GM15510 (cell line): ENCODE measurements around the gene GPR132.
A peak's percentile ranks its signal among the peaks of the same experiment; 100 is the strongest.

Experiments used
- POLR2A ChIP-seq: IDR thresholded peaks from 3 replicates; pipeline ENCODE4 v1.6.1; 2011; ENCODE audit warnings: borderline replicate concordance; ENCODE audit not compliant: insufficient read length; ENCODE audit errors: extremely low read depth

Gene GPR132

DNA sequence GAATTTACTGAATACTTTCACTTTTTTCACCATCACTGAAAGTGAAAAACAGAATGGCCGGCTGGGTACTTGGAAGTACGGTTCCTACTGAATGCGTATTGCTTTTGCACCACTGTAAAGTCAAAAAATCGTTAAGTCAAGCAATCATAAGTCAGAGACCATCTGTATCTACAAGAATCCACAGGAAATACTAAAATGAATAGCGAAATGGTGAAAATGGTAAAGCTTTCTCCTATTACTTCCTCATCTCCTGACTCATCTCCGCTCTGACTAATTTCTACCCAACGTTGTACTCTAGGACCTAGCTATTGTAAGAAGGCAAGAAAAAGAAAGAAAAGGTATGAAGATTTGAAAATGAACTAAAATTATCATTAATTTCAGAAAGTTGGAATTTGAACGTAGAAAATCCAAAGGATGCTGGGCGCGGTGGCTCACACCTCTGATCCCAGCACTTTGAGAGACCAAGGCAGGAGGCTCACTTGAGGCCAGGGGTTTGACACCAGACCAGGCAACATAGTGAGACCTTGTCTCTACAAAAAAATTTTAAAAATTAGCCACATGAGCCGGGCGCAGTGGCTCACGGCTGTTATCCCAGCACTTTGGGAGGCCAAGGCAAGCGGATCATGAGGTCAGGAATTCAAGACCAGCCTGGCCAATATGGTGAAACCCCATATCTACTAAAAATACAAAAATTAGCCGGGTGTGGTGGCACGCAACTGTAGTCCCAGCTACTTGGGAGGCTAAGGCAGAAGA lies 39.0 kb downstream of the GPR132 start:
- no peak for TF ChIP-seq POLR2A

DNA sequence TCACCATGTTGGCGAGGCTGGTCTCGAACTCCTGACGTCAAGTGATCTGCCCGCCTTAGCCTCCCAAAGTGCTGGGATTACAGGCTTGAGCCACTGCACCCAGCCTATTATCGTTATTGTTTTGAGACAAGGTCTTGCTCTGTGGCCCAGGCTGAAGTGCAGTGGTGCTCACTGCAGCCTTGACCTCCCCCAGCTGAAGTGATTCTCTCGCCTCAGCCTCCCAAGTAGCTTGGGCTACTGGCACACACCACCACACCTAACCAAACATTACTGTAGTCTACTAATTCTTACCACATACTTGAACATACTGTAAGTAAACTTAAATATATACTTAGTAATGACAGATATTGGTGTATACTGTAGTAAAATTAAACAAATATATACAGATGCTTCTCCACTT lies 39.8 kb downstream of the GPR132 start:
- TF ChIP-seq POLR2A, result no peak

DNA sequence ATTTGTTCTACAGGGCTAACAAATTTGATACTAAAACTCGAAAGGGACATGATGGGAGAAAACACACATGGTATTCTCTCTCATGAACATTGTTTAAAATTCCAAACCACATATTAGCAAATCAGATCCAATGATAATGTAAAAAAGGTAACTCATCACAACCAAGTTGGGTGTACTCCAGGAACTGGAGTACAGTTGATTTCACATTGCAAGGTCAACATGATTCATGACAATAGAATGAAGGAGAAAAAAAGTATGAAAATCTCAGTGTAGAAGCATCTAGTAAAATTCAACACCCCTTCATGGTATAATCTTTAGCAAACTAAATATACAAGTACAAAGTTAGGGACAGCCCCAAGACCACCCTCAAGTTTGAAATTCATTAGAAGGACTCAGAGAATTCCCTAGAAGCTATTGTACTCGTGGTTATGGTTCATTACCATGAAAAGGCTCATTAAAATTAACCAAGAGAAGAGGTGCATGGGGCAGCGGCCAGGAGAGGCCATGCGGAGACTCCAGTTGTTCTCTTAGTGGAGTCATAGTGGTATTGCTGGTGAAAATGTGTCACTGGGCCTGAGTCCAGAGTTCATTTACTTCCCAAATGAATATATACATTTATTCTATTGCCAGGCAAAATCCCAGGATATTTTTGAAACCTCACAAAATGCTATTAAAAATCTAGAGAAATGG lies 41.3 kb downstream of the GPR132 start:
- TF ChIP-seq POLR2A, result no peak

DNA sequence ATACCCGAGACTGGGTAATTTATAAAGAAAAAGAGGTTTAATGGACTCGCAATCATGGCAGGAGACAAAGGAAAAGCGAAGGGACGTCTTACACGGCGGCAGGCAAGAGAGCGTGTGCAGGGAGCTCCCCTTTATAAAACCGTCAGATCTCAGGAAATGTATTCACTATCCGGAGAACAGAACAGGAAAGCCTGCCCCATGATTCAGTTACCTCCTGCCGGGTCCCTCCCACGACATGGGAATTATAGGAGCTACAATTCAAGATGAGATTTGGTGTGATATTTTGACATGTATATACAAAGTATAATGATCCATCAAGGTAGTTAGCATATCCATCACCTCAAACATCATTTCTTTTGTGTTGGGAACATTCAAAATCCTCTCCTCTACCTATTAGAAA lies 42.1 kb downstream of the GPR132 start:
- no peak for TF ChIP-seq POLR2A

DNA sequence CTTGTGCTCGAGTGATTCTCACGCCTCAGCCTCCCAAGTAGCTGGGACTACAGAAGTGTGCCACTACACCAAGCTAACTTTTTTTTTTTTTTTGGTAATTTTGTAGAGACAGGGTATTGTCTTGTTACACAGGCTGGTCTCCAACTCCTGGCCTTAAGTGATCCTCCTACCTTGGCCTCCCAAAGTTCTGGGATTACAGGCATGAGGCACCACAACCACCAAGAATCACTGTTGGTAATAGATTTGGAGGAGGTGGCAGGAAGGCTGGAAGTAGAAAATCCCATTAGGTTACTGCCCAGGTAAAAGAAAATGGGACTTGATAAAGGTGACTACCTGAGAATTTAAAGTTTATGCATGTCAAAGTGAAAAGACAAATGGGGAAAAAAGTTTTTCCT lies 43.0 kb downstream of the GPR132 start:
- TF ChIP-seq POLR2A, result no peak

DNA sequence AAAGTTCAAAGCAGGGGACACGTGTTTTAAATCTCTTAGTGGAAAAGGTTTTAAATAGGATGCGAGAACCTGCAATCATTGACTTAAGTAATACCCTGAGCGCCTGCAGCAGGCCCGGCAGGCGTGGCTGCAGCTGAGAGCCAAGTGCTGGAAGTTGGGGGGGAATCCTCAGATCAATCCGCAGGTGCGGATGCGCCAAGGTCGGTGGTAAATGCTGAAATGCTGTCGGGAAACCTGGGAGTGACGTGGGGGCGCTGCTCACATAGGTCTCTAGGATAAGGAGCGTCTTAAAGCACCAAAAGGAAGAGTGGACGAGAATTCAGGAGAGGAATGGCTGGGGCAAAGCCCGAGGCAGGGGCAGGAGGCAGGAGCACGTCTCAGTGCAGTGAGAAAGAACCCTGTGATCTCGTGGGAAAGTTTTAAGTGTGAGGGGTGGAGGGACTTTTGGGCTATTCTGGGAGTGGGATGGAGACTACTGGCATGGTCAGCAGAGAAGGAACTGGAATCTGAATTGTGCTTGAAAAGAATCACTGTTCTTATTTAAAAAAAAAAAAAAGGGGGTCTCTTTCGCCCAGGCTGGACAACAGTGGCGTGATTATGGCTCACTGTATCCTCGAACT lies 43.5 kb downstream of the GPR132 start:
- TF ChIP-seq POLR2A, result no peak

DNA sequence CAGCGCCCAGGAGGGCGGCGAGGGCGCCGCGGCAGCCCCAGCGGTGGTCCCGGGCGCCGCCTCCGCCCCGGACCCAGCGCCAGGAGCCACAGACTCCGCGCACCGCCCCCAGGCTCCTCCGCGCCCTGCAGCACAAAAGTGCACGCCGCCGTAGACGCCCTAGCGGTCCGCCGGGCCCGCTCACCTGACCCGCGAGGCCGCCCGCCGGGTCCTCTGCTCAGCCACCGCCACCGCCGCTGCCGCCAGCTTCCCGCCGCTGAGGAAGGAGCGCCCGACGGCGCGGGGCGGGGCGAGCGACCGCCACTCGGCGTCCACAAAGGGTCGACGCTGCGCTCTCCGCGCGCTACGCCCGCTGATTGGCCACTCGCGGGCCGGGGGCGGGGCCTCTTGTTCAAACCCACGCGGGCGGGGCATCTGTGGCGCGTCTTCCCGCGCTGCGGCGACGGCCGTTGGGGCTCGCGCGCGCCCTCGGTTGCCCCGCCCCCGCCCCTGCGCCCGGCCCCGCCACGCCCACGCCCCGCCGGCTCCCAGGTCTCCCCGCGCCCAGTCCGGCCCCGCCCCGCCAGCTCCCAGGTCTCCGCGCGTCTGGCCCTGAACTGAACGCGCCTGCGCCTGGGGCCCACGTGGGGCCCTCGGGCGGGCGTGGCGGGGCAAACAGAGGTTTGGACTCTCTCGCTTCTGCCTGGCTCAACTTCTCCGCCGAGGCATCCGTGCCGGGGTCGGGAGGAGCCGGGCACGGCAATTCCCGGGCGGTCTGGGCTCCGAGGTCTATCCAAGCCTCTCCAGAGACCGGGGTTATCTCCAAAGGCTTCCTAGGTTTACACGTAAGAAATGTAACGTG lies 44.2 kb downstream of the GPR132 start, which contains the start of gene CDCA4:
Gene CDCA4, minus strand, starts transcription at position 269 of the 841 bp plus-strand sequence. CDS start 9,154 bp downstream, outside the sequence.
- TF ChIP-seq POLR2A, result peak; percentile 77

DNA sequence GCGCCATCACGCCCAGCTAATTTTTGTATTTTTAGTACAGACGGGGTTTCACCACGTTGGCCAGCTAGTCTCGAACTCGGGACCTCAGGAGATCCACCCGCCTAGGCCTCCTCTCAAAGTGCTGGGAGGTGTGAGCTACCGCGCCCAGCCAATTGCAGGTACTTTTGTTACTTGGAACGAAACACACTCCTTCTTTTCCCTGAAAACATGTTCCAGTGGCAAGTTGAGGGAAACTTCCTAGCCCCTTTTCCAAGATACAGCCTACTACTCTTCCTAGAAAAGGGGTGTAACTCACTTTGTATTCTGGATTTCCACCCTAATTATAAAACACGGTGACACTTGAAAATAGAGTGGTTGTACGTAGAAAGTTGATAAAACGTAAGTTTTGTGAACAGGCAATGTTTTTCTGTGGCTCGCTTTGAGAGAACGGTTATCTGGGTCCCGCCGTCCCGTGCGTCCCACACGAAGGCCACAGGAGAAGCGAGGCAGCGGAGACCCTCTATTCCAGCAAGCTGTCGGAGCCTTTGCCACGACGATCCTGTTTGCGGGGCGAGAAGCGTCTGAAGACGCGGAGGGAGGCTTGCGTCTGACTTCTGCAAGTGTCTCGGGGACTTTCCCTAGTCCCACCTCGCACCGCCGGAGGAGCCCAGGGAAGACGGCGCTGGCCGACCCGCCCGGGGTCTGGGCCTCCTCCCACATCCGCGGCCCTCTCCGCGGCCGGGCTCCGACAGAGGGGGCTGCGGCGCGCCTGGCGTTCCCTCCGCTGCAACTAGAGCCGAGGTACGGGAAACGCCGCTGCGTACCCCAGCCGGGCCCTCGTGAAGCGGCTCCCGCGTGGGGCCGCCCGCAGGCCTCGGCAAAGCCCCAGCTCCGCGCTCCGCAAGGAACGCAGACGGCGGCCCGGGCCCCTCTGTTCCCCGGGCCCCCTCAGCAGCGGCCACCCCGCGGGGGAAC lies 45.1 kb downstream of the GPR132 start:
- TF ChIP-seq POLR2A, result no peak

DNA sequence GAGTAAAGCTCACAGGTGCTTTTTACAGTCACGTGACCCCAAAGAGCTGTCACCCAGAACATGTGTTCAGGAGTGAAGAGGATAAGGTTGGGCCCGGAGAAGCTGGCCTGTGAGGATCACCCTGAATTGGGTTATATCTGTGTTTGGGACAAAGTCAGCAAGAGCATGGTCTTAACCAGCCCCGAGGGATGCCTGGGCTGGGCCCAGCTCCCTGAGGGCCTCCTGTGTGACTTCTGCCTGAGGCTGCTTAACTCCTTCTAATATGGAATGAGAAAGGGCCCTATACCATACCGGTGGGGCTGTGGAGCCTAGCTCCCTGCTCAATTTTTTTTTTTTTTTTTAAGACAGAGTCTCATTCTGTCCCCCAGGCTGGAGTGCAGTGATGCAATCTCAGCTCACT lies 46.8 kb downstream of the GPR132 start:
- TF ChIP-seq POLR2A, result no peak

DNA sequence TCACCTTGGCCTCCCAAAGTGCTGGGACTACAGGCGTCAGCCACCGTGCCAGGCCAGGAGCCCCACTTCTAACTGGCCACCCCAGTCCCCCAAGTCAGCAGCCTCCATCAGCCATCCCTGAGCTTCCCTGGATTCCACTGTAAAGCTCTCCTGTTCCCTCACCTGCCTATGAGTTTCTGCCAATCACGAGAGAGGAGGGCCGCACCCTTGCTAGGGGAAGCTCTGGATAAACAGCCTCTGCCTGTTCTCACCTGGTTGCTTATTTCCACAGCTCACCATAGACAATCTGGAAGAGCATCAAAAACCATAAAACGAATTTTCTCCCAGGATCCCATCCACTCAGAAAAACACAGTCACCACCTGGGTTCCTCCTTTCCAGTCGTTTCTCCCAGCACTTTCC lies 49.3 kb downstream of the GPR132 start:
- no peak for TF ChIP-seq POLR2A

DNA sequence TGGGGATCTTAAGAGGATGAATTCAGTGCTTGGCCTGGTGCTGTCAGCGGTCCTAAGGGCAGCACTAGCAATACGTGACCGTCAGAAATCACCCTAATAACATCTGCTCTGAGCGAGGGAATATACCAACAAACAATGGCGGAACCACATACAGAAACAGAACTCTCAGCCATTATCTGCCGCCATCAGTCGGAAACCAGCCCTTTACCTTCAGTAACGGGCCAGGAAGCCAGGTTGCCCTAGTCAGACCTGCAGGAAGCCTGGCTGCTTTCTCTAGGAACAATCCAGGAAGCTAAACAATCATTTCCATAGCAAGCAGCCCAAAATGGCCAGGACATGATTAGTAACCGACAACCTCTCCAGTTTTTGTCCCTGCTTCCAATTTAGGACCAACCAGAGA lies 50.0 kb downstream of the GPR132 start:
- no peak for TF ChIP-seq POLR2A

DNA sequence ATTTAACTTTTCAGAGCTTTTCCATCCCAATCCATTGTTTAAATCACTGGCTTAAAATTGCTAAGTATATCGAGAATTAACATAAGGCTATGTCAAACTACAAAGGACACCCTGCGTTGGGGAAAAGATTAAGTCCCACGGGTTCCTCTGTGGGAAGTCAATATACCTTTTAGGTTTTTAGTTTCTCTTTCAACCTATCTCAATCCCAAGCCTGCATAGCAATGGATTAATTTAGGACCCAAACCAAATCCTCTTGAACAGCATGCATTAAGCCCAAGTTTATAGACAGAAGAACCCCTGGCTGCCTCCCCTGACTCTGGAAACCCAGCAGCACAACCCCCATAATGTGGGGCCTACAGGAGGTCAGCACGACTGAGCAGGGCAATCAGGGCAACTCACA lies 50.6 kb downstream of the GPR132 start:
- TF ChIP-seq POLR2A, result no peak

DNA sequence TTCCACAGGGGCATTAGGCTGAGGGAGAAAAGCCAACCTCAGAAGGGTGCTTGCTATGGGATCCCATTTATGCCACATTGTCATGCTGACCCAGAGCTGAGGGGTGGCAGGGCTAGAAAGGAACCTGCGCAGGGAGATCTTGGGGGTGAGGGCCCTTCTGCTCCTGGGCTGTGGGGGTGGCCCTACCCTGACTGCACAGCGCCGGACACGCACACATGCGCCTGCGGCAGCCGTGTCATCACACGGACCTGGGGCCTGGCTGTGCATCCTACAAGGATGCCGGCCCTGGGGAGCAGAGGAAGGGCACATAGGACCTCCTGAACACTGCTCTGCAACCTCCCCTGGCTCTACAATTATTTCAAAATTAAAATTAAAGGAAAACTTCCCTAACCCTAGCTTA lies 51.2 kb downstream of the GPR132 start:
- TF ChIP-seq POLR2A, result no peak
